HCT116 (cell line): ENCODE results near the gene ACTG1. TPM values are rescaled to one million over a fixed set of nuclear protein-coding genes. Genes with fewer than 3 reads are reported as not detected.

Source experiments
- ATAC-seq: fragments of 200-7000 bp; cut with Tn5 transposase; 2 replicates; pipeline ENCODE4 v1.9.1; 2020; ENCODE audit warnings: mild to moderate bottlenecking, moderate library complexity
- BruUV-seq: library from RNA; stranded (reverse); fragments of 400-500 nt; replicated peaks from 2 replicates; lab custom pipeline; 2021; lab: Mats Ljungman, UMichigan
- CTCF ChIA-PET: fragments of 300-600 bp; sonication (Branson Sonifier 250); formaldehyde crosslinking; loops from one replicate; lab custom pipeline; 2021; ENCODE audit warnings: antibody characterized with exemption; lab: Charles Lee
- POLR2A ChIA-PET: fragments of 300-600, 350-600 bp; sonication (Branson Sonifier 250); formaldehyde crosslinking; loops from one replicate; lab custom pipeline; 2021; ENCODE audit warnings: antibody characterized with exemption; lab: Charles Lee
- RAD21 ChIA-PET, 2 experiments: fragments of 300-600 bp; sonication (Branson Sonifier 250); formaldehyde crosslinking; loops; one replicate each; lab custom pipeline; 2023; ENCODE audit warnings: low total read pairs in 2 of 2; ENCODE audit not compliant: uncharacterized antibody in 2 of 2, unreplicated experiment in 2 of 2, low non-redundant PET in 1 of 2; lab: Charles Lee
- DNase-seq: peaks from one replicate; pipeline ENCODE4 v3.0.0-alpha.2; 2010; ENCODE audit warnings: low read depth, low spot score
- H2AFZ ChIP-seq: fragments of 200-600 bp; shearing (Covaris generic), sonication (generic); 2 replicates; pipeline ENCODE4 v1.6.1; 2017; ENCODE audit warnings: low read depth, mixed run types, mixed read lengths, antibody characterized with exemption, low read length; ENCODE audit not compliant: poor library complexity, severe bottlenecking
- H3K27ac ChIP-seq: 2 replicates; pipeline ENCODE4 v1.5.1; 2012; ENCODE audit warnings: low read depth, low read length
- H3K27me3 ChIP-seq: fragments of 200-600 bp; sonication (generic); 2 replicates; pipeline ENCODE4 v1.6.1; 2016; ENCODE audit warnings: mixed run types, low read length, mixed read lengths; ENCODE audit not compliant: insufficient read depth
- H3K36me3 ChIP-seq, 2 experiments: fragments of 200-500 bp in 1 of 2; fragments of 200-600 bp in 1 of 2; sonication (Bioruptor generic) in 1 of 2; sonication (generic) in 1 of 2; 2 replicates each; pipeline versions ENCODE4 v1.5.1 to v1.6.1; 2014 to 2016; ENCODE audit warnings: low read length in 2 of 2, inconsistent platforms in 1 of 2, mixed read lengths in 1 of 2, mixed run types in 1 of 2; ENCODE audit not compliant: insufficient read depth in 2 of 2, control insufficient read depth in 1 of 2
- H3K4me1 ChIP-seq, 2 experiments: fragments of 200-600 bp in 1 of 2; sonication (generic) in 1 of 2; 2 replicates each; pipeline versions ENCODE4 v1.5.1 to v1.6.1; 2012 to 2017; ENCODE audit warnings: low read length in 2 of 2, inconsistent platforms in 1 of 2, mild to moderate bottlenecking in 1 of 2, mixed read lengths in 1 of 2, mixed run types in 1 of 2, moderate library complexity in 1 of 2; ENCODE audit not compliant: insufficient read depth in 2 of 2, control insufficient read depth in 1 of 2
- H3K4me2 ChIP-seq: fragments of 200-600 bp; sonication (generic); 2 replicates; pipeline ENCODE4 v1.6.1; 2017; ENCODE audit warnings: mixed run types, low read length, mixed read lengths
- H3K4me3 ChIP-seq, 2 experiments: fragments of 200-600 bp in 1 of 2; sonication (generic) in 1 of 2; replicated peaks in 1 of 2; 2 replicates each; pipeline ENCODE4 v1.5.1; 2011 to 2016; ENCODE audit warnings: low read length in 2 of 2, control low read depth in 1 of 2, low read depth in 1 of 2, mild to moderate bottlenecking in 1 of 2, mixed read lengths in 1 of 2, mixed run types in 1 of 2
- H3K79me2 ChIP-seq: fragments of 200-600 bp; sonication (generic); 2 replicates; pipeline ENCODE4 v1.6.1; 2017; ENCODE audit warnings: mild to moderate bottlenecking, mixed run types, low read length, moderate library complexity, mixed read lengths; ENCODE audit not compliant: insufficient read depth
- H3K9ac ChIP-seq: fragments of 200-600 bp; sonication (generic); 2 replicates; pipeline ENCODE4 v1.6.1; 2016; ENCODE audit warnings: low read length, mixed read lengths
- H3K9me2 ChIP-seq: fragments of 200-600 bp; sonication (generic), shearing (Covaris generic); 2 replicates; pipeline ENCODE4 v1.6.1; 2017; ENCODE audit warnings: mixed run types, mild to moderate bottlenecking, moderate library complexity; ENCODE audit not compliant: insufficient read depth
- H3K9me3 ChIP-seq, 2 experiments: fragments of 200-500 bp in 1 of 2; fragments of 200-600 bp in 1 of 2; sonication (Bioruptor generic) in 1 of 2; sonication (generic) in 1 of 2; 2 replicates each; pipeline ENCODE4 v1.6.1; 2014 to 2017; ENCODE audit warnings: low read length in 2 of 2, mixed read lengths in 2 of 2, inconsistent platforms in 1 of 2, low read depth in 1 of 2, mild to moderate bottlenecking in 1 of 2, mixed run types in 1 of 2, moderate library complexity in 1 of 2; ENCODE audit not compliant: control insufficient read depth in 1 of 2, insufficient read depth in 1 of 2
- H4K20me1 ChIP-seq: fragments of 200-600 bp; sonication (generic), shearing (Covaris generic); 2 replicates; pipeline ENCODE4 v1.6.1; 2017; ENCODE audit warnings: mixed run types, mild to moderate bottlenecking, moderate library complexity; ENCODE audit not compliant: insufficient read depth
- ATF3 ChIP-seq: IDR thresholded peaks from 2 replicates; pipeline ENCODE4 v1.6.1; 2012
- CBX3 ChIP-seq: IDR thresholded peaks from 2 replicates; pipeline ENCODE4 v1.6.1; 2012; ENCODE audit warnings: low read depth
- CEBPB ChIP-seq: IDR thresholded peaks from 2 replicates; pipeline ENCODE4 v1.6.1; 2012; ENCODE audit warnings: low read depth
- EGR1 ChIP-seq: IDR thresholded peaks from 2 replicates; pipeline ENCODE4 v1.6.1; 2012; ENCODE audit warnings: low read depth
- ELF1 ChIP-seq: IDR thresholded peaks from 2 replicates; pipeline ENCODE4 v1.6.1; 2012; ENCODE audit warnings: low read depth, borderline replicate concordance
- EZH2 ChIP-seq: fragments of 200-600 bp; sonication (generic); IDR thresholded peaks from 2 replicates; pipeline ENCODE4 v1.6.1; 2017; ENCODE audit warnings: antibody characterized with exemption, mixed run types
- FOSL1 ChIP-seq: IDR thresholded peaks from 2 replicates; pipeline ENCODE4 v1.6.1; 2012; ENCODE audit warnings: low read depth
- POLR2A ChIP-seq: IDR thresholded peaks from 2 replicates; pipeline ENCODE4 v1.7.0; 2011; ENCODE audit warnings: borderline replicate concordance; ENCODE audit not compliant: insufficient read depth, insufficient read length; ENCODE audit errors: extremely low read depth
- POLR2AphosphoS5 ChIP-seq: IDR thresholded peaks from 2 replicates; pipeline ENCODE4 v1.6.1; 2011; ENCODE audit warnings: mild to moderate bottlenecking, low read depth, low read length, moderate library complexity
- SRF ChIP-seq: IDR thresholded peaks from 2 replicates; pipeline ENCODE4 v1.6.1; 2012; ENCODE audit warnings: low read depth
- ZFX ChIP-seq: fragments of 450-650 bp; IDR thresholded peaks from 2 replicates; pipeline ENCODE4 v1.6.1; 2017
- intact Hi-C: fragments of 100-400 bp; cut with micrococcal nuclease; formaldehyde crosslinking; loops from 2 replicates; pipeline ENCODE4 v1.10.0; 2022
- total RNA-seq: library from RNA; stranded (reverse); gene quantifications from one replicate; pipeline ENCODE4 v1.2.1, GENCODE V29; 2021; ENCODE audit not compliant: unreplicated experiment
- TF ChIP-seq, protein P1 (sequence below): IDR thresholded peaks from 2 replicates; pipeline ENCODE4 v1.6.1; 2011; ENCODE audit warnings: mild to moderate bottlenecking, low read length, moderate library complexity; ENCODE audit not compliant: insufficient replicate concordance; ENCODE audit errors: extremely low read depth

The ACTG1 gene
- total RNA-seq, 1 experiment from 2014 or later, result 6,223 TPM

DNA sequence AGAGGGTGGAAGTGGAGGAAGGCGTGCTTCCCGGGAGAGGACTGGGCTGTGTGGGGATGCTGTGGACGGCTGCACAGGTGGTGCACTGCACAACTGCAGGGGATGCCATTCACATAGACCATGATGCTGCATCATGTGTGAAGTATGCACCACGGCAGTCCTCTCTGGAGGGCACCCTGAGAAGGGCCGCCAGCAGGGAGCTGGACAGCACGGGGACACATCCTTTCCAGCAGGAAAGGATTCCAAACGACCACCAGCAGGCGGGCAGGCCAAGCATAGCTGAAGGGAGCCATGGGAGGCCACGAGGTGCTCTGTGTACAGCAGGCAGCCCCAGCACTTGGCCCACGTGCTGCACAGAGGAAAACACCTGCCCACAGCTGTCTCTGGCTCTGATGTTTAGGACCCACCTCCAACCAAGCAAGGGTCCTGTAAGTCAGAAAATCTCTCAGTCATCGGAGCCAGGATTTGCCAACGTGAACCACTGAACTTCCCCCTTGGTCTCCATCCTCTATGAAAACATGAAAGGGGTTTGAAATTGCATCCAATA is 10.1 kb downstream of the ACTG1 start:
- RAD21 ChIA-PET, result no interaction called here
- CTCF ChIA-PET, result no interaction called here

More for the DNA sequence above, 10.1 kb downstream of the ACTG1 start:
- Histone ChIP-seq H3K27ac (no peak overlapping the region), H3K4me3 (no peak overlapping the region), H3K9ac (no peak overlapping the region), H3K4me2 (no peak overlapping the region), H3K27me3 (no peaks in the 10 kb centered on the region), H2AFZ (no peak overlapping the region), H3K9me3 (no peaks in the 10 kb centered on the region), H3K36me3 (no peaks in the 10 kb centered on the region), H3K9me2 (no peaks in the 10 kb centered on the region), H4K20me1 (no peaks in the 10 kb centered on the region), H3K4me1 (peaks cover 0 to 10% of the 10 kb centered on the region in 2 experiments; a peak in 1 of 4 replicates), H3K79me2 (no peaks in the 10 kb centered on the region)
- POLR2A ChIA-PET, result interaction anchor here (1.5 kb wide), 1 partner anchor 10 kb away, joined by 4 read pairs; the partner anchor contains the start of gene ACTG1
- TF ChIP-seq POLR2A (no peak), ZFX (no peak), EZH2 (no peak), POLR2AphosphoS5 (no peak), CBX3 (no peak), ELF1 (no peak), FOSL1 (no peak), ATF3 (no peak), SRF (no peak), CEBPB (no peak), EGR1 (no peak)
- TF ChIP-seq, protein P1, sequence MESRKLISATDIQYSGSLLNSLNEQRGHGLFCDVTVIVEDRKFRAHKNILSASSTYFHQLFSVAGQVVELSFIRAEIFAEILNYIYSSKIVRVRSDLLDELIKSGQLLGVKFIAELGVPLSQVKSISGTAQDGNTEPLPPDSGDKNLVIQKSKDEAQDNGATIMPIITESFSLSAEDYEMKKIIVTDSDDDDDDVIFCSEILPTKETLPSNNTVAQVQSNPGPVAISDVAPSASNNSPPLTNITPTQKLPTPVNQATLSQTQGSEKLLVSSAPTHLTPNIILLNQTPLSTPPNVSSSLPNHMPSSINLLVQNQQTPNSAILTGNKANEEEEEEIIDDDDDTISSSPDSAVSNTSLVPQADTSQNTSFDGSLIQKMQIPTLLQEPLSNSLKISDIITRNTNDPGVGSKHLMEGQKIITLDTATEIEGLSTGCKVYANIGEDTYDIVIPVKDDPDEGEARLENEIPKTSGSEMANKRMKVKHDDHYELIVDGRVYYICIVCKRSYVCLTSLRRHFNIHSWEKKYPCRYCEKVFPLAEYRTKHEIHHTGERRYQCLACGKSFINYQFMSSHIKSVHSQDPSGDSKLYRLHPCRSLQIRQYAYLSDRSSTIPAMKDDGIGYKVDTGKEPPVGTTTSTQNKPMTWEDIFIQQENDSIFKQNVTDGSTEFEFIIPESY, result no peak
- DNase-seq (no peak), ATAC-seq (no peak)
- BruUV-seq, result no TSS peak
- intact Hi-C loops, result no loop called here
